Activated CD4-positive, alpha-beta T cell treated with anti-CD3 and anti-CD28 coated beads for 36 hours (primary cell): Measurements from ENCODE around the gene RNASE7. TPM values are rescaled to one million over a fixed set of nuclear protein-coding genes. Genes with fewer than 3 reads are reported as not detected.

Experiments used
- ATAC-seq: fragments of 200-7000 bp; cut with Tn5 transposase; one replicate; pipeline ENCODE4 v1.10.0; 2021; ENCODE audit warnings: mild to moderate bottlenecking, moderate library complexity
- CTCF ChIA-PET: fragments of 350-600 bp; sonication (Branson Sonifier 250); formaldehyde crosslinking; loops from one replicate; lab custom pipeline; 2021; ENCODE audit warnings: antibody characterized with exemption; lab: Charles Lee
- POLR2A ChIA-PET: fragments of 350-600 bp; sonication (Branson Sonifier 250); formaldehyde crosslinking; loops from one replicate; lab custom pipeline; 2021; ENCODE audit warnings: antibody characterized with exemption, inconsistent platforms; lab: Charles Lee
- DNase-seq: peaks from one replicate; pipeline ENCODE4 v3.0.0-alpha.2; 2020
- H3K27ac Mint-ChIP-seq: one replicate; pipeline ENCODE4 v1.8.0; 2021; ENCODE audit warnings: mixed read lengths
- H3K27me3 Mint-ChIP-seq: one replicate; pipeline ENCODE4 v1.8.0; 2021; ENCODE audit warnings: mixed read lengths
- H3K36me3 Mint-ChIP-seq: one replicate; pipeline ENCODE4 v1.8.0; 2021; ENCODE audit warnings: low read depth, mixed read lengths
- H3K4me1 Mint-ChIP-seq: one replicate; pipeline ENCODE4 v1.8.0; 2021; ENCODE audit warnings: mixed read lengths
- H3K4me3 Mint-ChIP-seq: one replicate; pipeline ENCODE4 v1.8.0; 2021; ENCODE audit warnings: mild to moderate bottlenecking, moderate library complexity, mixed read lengths
- H3K9me3 Mint-ChIP-seq: one replicate; pipeline ENCODE4 v1.8.0; 2021; ENCODE audit warnings: low read depth, mixed read lengths
- intact Hi-C, 2 experiments: fragments of 100-400 bp; cut with DNase I in 1 of 2; cut with micrococcal nuclease in 1 of 2; formaldehyde crosslinking; loops; one replicate each; pipeline versions ENCODE4 v1.14.2 to v1.15.1; 2022 to 2024; cut with DNase I, micrococcal nuclease
- total RNA-seq, 2 experiments: library from RNA; stranded (reverse); gene quantifications; one replicate each; pipeline ENCODE4 v1.2.3, GENCODE V29; 2021

RNASE7 gene
- total RNA-seq, 2 experiments from 2014 or later = not detected

GRCh38 chr14:21011136-21011535 lies 31.0 kb upstream of the RNASE7 start:
- Mint-ChIP-seq H3K4me1 (no peaks in the 10 kb centered on the region), H3K4me3 (no peak overlapping the region), H3K9me3 (no peaks in the 10 kb centered on the region), H3K36me3 (no peaks in the 10 kb centered on the region), H3K27ac (no peak overlapping the region), H3K27me3 (peaks cover 15% of the 10 kb centered on the region)
- ATAC-seq (no peak), DNase-seq (no peak)
- intact Hi-C loops = loop anchor here in 1 of 2 experiments (10.0 kb wide), 1 partner anchor 544 kb away; no protein-coding TSS in a partner anchor
- POLR2A ChIA-PET = no interaction called here
- CTCF ChIA-PET = interaction anchor here (0.6 to 13.8 kb wide), 12 partner anchors 10 to 149 kb away, joined by 3 to 183 read pairs (median 4); partner anchors contain the start of genes RNASE7 and SLC39A2

DNA sequence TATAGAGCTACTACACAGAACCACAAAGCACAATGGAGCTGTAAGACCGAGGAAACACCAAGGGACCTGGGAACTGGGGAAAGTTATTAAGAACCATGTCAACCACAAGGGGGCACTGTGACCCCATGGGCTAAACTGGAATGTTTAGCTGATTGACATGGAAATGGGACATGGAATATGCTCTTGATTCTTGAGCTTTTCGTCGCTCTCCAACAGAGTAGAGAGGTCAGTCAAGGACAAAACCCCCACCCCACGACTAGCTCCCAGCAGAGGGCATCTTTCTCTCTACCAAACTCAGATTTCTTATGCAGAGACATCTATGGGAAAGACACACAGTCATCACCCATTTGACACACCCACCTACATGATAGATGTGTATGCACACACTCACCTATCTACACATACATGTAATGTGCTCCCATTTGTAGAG lies 27.4 kb upstream of the RNASE7 start:
- Mint-ChIP-seq H3K27ac (no peak overlapping the region), H3K27me3 (peaks cover 15% of the 10 kb centered on the region), H3K36me3 (no peaks in the 10 kb centered on the region), H3K4me3 (no peak overlapping the region), H3K4me1 (no peaks in the 10 kb centered on the region), H3K9me3 (no peaks in the 10 kb centered on the region)
- ATAC-seq (peak; percentile 87), DNase-seq (peak; percentile 87)
- ChIA-PET CTCF (interaction anchor here (0.6 to 13.8 kb wide), 50 partner anchors 9 to 467 kb away, joined by 3 to 183 read pairs (median 6); partner anchors contain the start of genes ARHGEF40, METTL17, NDRG2 and RNASE13), POLR2A (interaction anchor here (0.6 to 2.6 kb wide), 4 partner anchors 25 to 1789 kb away, joined by 3 to 14 read pairs (median 5); no protein-coding TSS in a partner anchor)
- intact Hi-C loops = loop anchor here (1.0 to 10.0 kb wide), 5 partner anchors 22 to 540 kb away; no protein-coding TSS in a partner anchor

GRCh38 chr14:21015312-21015711 lies 26.9 kb upstream of the RNASE7 start:
- POLR2A ChIA-PET = interaction anchor here (0.7 to 2.6 kb wide), 2 partner anchors 89 to 229 kb away, joined by 3 to 14 read pairs; no protein-coding TSS in a partner anchor
- CTCF ChIA-PET = interaction anchor here (0.6 to 13.8 kb wide), 46 partner anchors 9 to 1941 kb away, joined by 3 to 183 read pairs (median 6); partner anchors contain the start of genes ARHGEF40, HAUS4, METTL17 and NDRG2
- Mint-ChIP-seq H3K36me3 (no peaks in the 10 kb centered on the region), H3K4me3 (no peak overlapping the region), H3K4me1 (no peaks in the 10 kb centered on the region), H3K27ac (no peak overlapping the region), H3K9me3 (no peaks in the 10 kb centered on the region), H3K27me3 (peaks cover 15% of the 10 kb centered on the region)
- ATAC-seq (no peak), DNase-seq (no peak)
- intact Hi-C loops = loop anchor here (1.0 to 10.0 kb wide), 2 partner anchors 21 to 539 kb away; no protein-coding TSS in a partner anchor

DNA sequence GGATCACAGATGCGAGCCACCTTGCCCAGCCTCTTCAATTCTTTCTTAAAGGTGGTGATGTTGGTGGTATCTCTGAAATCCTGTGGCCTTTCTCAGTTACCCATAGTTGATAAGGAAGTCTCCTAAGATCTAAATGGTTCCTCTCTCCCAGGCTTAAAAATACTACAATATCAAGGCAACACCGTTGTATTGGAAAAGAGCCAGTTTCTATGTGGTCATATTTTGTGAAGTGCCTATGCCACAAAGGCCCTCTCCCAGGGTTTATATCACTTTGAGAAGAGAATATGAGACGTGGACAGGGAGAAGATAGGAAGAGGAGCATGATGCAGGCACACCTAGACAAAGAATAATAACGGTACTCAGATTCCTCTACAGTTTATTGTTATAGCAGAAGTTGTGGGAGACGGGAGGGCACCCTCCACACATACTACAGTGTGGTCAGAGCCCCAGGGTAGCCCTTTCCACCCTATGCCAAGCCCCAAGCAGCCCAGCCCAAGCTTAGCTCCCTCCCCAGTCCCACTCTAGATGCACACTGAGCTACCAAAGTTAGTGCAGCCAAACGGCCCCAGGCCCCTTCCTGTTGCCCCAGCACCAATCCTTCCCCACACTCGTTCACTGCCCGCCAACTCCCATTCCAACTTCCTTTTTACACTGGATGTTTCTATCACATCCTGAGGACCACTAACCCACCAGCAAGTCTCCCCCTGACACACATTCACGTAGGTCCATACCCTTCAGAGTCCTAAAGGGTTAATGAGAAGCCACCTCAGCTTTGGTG lies 25.6 kb upstream of the RNASE7 start:
- ATAC-seq (no peak), DNase-seq (no peak)
- no peak overlapping the region for H3K27ac Mint-ChIP-seq
- H3K4me3 Mint-ChIP-seq = no peak overlapping the region
- H3K27me3 Mint-ChIP-seq = peaks cover 12% of the 10 kb centered on the region
- no peaks in the 10 kb centered on the region for H3K9me3 Mint-ChIP-seq
- POLR2A ChIA-PET = interaction anchor here (0.6 to 2.6 kb wide), 2 partner anchors 29 to 88 kb away, joined by 4 to 14 read pairs; no protein-coding TSS in a partner anchor
- intact Hi-C loops = loop anchor here in 1 of 2 experiments (10.0 kb wide), 1 partner anchor 538 kb away; no protein-coding TSS in a partner anchor
- CTCF ChIA-PET = interaction anchor here (0.6 to 13.8 kb wide), 19 partner anchors 11 to 93 kb away, joined by 3 to 183 read pairs (median 17); partner anchors contain the start of genes SLC39A2 and TPPP2
- no peaks in the 10 kb centered on the region for H3K36me3 Mint-ChIP-seq
- no peaks in the 10 kb centered on the region for H3K4me1 Mint-ChIP-seq

DNA sequence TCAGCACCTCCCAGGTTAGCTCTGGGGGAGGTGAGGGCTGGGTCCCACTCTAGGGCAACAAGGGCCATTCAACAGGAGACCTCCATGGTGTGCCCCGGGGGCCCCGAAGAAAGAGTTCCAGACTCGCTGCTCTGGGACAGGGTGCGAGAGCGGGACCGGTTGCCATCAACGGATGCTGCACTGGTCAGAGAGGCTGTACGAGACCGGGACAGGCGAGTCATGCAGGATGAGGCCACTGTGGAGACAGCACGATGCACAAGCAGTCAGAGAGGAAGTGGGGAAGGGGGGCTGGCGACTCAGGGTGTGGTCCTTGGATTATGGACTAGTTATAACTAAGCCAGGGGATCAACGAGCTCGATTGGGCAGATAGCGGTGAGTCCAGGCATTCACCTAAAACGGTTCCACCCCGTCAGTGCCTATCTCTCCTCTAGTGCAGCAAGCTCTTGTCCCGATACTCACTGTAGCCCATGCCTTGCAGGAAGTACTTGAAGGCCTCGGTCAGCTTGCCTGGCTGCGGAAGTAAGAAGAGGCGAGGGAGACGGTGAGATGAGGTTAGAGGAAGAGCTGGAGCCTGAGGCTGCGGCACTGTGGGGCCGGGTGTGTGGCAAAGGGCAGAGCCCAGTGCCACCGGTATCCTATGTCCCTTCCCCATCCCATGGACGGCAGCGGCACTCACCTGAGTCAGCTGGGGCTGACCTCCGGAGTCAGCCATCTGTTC lies 24.5 kb upstream of the RNASE7 start:
- no peak for ATAC-seq
- Mint-ChIP-seq H3K27me3 (peaks cover 4% of the 10 kb centered on the region), H3K36me3 (no peaks in the 10 kb centered on the region), H3K4me1 (no peaks in the 10 kb centered on the region), H3K27ac (no peak overlapping the region), H3K9me3 (no peaks in the 10 kb centered on the region), H3K4me3 (no peak overlapping the region)
- intact Hi-C loops = loop anchor here in 1 of 2 experiments (10.0 kb wide), 1 partner anchor 537 kb away; no protein-coding TSS in a partner anchor
- ChIA-PET CTCF (interaction anchor here (0.8 to 13.8 kb wide), 8 partner anchors 18 to 92 kb away, joined by 3 to 183 read pairs (median 8); no protein-coding TSS in a partner anchor), POLR2A (no interaction called here)
- DNase-seq = no peak

DNA sequence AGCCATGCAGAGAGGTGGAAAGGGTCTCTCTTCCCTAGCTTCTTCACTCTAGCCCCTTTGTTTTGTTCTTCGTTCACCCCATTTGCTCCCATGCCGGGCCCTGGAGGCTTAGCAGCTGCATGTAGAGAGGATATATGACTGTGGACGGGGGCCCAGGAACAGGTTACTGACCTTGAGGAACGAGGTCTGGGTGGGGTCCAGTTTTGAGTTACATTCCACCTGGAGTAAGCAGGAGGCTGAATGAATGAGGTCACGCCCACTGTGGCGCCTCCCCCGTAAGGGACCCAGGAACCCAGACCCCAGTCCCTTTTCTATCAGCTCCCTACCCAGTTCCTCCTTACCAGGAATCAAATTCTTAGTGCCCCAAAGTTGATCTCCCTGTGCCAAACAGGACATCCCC lies 23.9 kb upstream of the RNASE7 start:
- Mint-ChIP-seq H3K4me1 (peaks cover 3% of the 10 kb centered on the region), H3K27ac (no peak overlapping the region), H3K27me3 (peaks cover 2% of the 10 kb centered on the region), H3K36me3 (no peaks in the 10 kb centered on the region), H3K4me3 (no peak overlapping the region), H3K9me3 (no peaks in the 10 kb centered on the region)
- DNase-seq (no peak), ATAC-seq (no peak)
- CTCF ChIA-PET = interaction anchor here (0.7 to 13.8 kb wide), 5 partner anchors 13 to 86 kb away, joined by 3 to 183 read pairs (median 12); no protein-coding TSS in a partner anchor
- POLR2A ChIA-PET = no interaction called here
- intact Hi-C loops = loop anchor here in 1 of 2 experiments (10.0 kb wide), 1 partner anchor 537 kb away; no protein-coding TSS in a partner anchor

DNA sequence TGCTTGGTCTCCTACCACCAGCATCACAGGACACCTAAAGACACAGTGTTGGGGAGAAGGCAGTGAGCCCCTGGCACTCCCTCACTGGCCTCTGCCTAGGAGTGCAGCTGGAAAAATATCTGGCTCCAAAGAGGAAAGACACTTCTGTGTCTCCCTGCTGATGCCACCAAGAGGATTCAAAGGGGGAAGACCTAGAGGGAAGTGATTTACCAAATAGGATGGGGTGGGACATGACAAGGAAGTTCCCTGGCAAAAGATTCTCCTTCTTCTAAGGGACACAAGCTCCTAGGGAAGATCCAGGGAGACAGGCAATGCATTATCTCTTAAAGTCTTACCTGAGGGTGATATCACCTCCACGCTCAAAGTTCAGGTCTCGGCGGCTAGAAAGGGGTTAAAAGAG lies 23.4 kb upstream of the RNASE7 start:
- no peak overlapping the region for H3K4me3 Mint-ChIP-seq
- no peak for DNase-seq
- no peaks in the 10 kb centered on the region for H3K9me3 Mint-ChIP-seq
- peaks cover 6% of the 10 kb centered on the region for H3K4me1 Mint-ChIP-seq
- ChIA-PET CTCF (interaction anchor here (0.7 to 13.8 kb wide), 6 partner anchors 13 to 287 kb away, joined by 3 to 183 read pairs (median 8); no protein-coding TSS in a partner anchor), POLR2A (no interaction called here)
- intact Hi-C loops = loop anchor here in 1 of 2 experiments (10.0 kb wide), 1 partner anchor 536 kb away; no protein-coding TSS in a partner anchor
- no peak for ATAC-seq
- H3K36me3 Mint-ChIP-seq = no peaks in the 10 kb centered on the region
- no peak overlapping the region for H3K27ac Mint-ChIP-seq
- H3K27me3 Mint-ChIP-seq = peaks cover 2% of the 10 kb centered on the region

- Mint-ChIP-seq H3K9me3 (no peaks in the 10 kb centered on the region), H3K36me3 (no peaks in the 10 kb centered on the region), H3K27me3 (peaks cover 2% of the 10 kb centered on the region), H3K4me3 (no peak overlapping the region), H3K27ac (no peak overlapping the region), H3K4me1 (peaks cover 12% of the 10 kb centered on the region)
- intact Hi-C loops = loop anchor here in 1 of 2 experiments (10.0 kb wide), 1 partner anchor 535 kb away; no protein-coding TSS in a partner anchor
- POLR2A ChIA-PET = interaction anchor here (0.6 kb wide), 1 partner anchor 234 kb away, joined by 3 read pairs; no protein-coding TSS in a partner anchor
- no peak for ATAC-seq
- CTCF ChIA-PET = interaction anchor here (0.7 to 13.8 kb wide), 7 partner anchors 14 to 286 kb away, joined by 3 to 183 read pairs (median 4); no protein-coding TSS in a partner anchor
- no peak for DNase-seq
Observed at GRCh38 chr14:21019366-21019765, 22.8 kb upstream of the RNASE7 start.

GRCh38 chr14:21020977-21021545 lies 21.1 kb upstream of the RNASE7 start:
- ChIA-PET CTCF (interaction anchor here (0.8 to 13.8 kb wide), 7 partner anchors 10 to 83 kb away, joined by 3 to 183 read pairs (median 4); no protein-coding TSS in a partner anchor), POLR2A (no interaction called here)
- Mint-ChIP-seq H3K4me1 (peaks cover 16% of the 10 kb centered on the region), H3K27me3 (peaks cover 2% of the 10 kb centered on the region), H3K36me3 (no peaks in the 10 kb centered on the region), H3K4me3 (no peak overlapping the region), H3K9me3 (no peaks in the 10 kb centered on the region), H3K27ac (no peak overlapping the region)
- DNase-seq (no peak), ATAC-seq (no peak)
- intact Hi-C loops = no loop called here

DNA sequence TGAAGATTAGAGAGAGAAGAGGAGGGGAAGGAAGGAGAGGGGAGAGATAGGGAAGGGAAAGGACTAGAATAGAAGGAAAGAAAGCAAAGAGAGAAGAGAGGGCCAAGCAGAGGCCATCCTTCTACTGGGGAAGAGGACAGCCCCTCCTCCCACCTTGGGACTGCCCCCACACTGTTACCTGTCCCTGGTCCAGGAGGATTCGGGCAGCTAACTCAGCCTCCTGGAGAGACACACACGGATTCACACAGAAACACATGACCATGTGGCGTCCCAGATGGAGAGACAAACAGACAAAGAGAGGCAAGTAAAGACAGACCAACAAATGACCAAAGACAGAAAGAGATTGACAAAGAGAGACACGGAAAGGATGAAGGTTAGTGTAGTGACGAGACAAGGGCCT lies 19.5 kb upstream of the RNASE7 start:
- Mint-ChIP-seq H3K27ac (no peak overlapping the region), H3K4me1 (peaks cover 16% of the 10 kb centered on the region), H3K27me3 (peaks cover 2% of the 10 kb centered on the region), H3K36me3 (no peaks in the 10 kb centered on the region), H3K4me3 (no peak overlapping the region), H3K9me3 (no peaks in the 10 kb centered on the region)
- intact Hi-C loops = no loop called here
- CTCF ChIA-PET = interaction anchor here (0.6 to 13.8 kb wide), 7 partner anchors 8 to 81 kb away, joined by 3 to 183 read pairs (median 4); no protein-coding TSS in a partner anchor
- POLR2A ChIA-PET = no interaction called here
- no peak for DNase-seq
- ATAC-seq = no peak
